ENCODE results near the gene CAPN3.

CAPN3 gene

GRCh38 chr15:42359985-42360384 lies 684 bp downstream of the CAPN3 start:
- no peak overlapping the region for H3K9ac ChIP-seq (ENCODE audit: low read length)
- peaks cover 3% of the 10 kb centered on the region for H3K36me3 ChIP-seq (replicated peaks; ENCODE audit: low read depth, low read length)
- H3K4me3 ChIP-seq (ENCODE audit: low read length) = no peak overlapping the region
- no peak overlapping the region for H2AFZ ChIP-seq (ENCODE audit: low read depth, low read length)
- no peak overlapping the region for H3K27ac ChIP-seq (ENCODE audit: low read length)
- no peaks in the 10 kb centered on the region for H3K27me3 ChIP-seq (ENCODE audit: low read depth, low read length)
- no peak for TF ChIP-seq EZH2phosphoT487 (IDR thresholded peaks at IDR 0.05; ENCODE audit: low read depth)
- TF ChIP-seq CTCF (IDR thresholded peaks at IDR 0.05; ENCODE audit: low read depth, low read length) = no peak
- H3K4me2 ChIP-seq (ENCODE audit: low read length) = no peak overlapping the region
- no peaks in the 10 kb centered on the region for H3K4me1 ChIP-seq (ENCODE audit: low read length)
- H3K79me2 ChIP-seq (ENCODE audit: low read length) = no peaks in the 10 kb centered on the region
- H4K20me1 ChIP-seq (ENCODE audit: insufficient read depth, low read length) = no peaks in the 10 kb centered on the region
- no peaks in the 10 kb centered on the region for H3K9me3 ChIP-seq (ENCODE audit: insufficient read depth, low read length)

GRCh38 chr15:42360535-42361112 lies 1.3 kb downstream of the CAPN3 start:
- TF ChIP-seq CTCF (IDR thresholded peaks at IDR 0.05; ENCODE audit: low read depth, low read length) (no peak), EZH2phosphoT487 (IDR thresholded peaks at IDR 0.05; ENCODE audit: low read depth) (no peak)
- Histone ChIP-seq H3K4me3 (ENCODE audit: low read length) (no peak overlapping the region), H3K27me3 (ENCODE audit: low read depth, low read length) (no peaks in the 10 kb centered on the region), H3K79me2 (ENCODE audit: low read length) (no peaks in the 10 kb centered on the region), H3K4me2 (ENCODE audit: low read length) (no peak overlapping the region), H3K9ac (ENCODE audit: low read length) (no peak overlapping the region), H3K9me3 (ENCODE audit: insufficient read depth, low read length) (no peaks in the 10 kb centered on the region), H2AFZ (ENCODE audit: low read depth, low read length) (no peak overlapping the region), H3K36me3 (replicated peaks; ENCODE audit: low read depth, low read length) (peaks cover 3% of the 10 kb centered on the region), H3K27ac (ENCODE audit: low read length) (no peak overlapping the region), H4K20me1 (ENCODE audit: insufficient read depth, low read length) (no peaks in the 10 kb centered on the region), H3K4me1 (ENCODE audit: low read length) (no peaks in the 10 kb centered on the region)

GRCh38 chr15:42363487-42363886 lies 4.2 kb downstream of the CAPN3 start:
- Histone ChIP-seq H3K79me2 (ENCODE audit: low read length) (no peaks in the 10 kb centered on the region), H3K4me3 (ENCODE audit: low read length) (no peak overlapping the region), H3K27me3 (ENCODE audit: low read depth, low read length) (no peaks in the 10 kb centered on the region), H2AFZ (ENCODE audit: low read depth, low read length) (no peak overlapping the region), H3K9ac (ENCODE audit: low read length) (no peak overlapping the region), H3K27ac (ENCODE audit: low read length) (no peak overlapping the region), H3K4me2 (ENCODE audit: low read length) (no peak overlapping the region), H3K36me3 (replicated peaks; ENCODE audit: low read depth, low read length) (no peaks in the 10 kb centered on the region), H3K4me1 (ENCODE audit: low read length) (no peaks in the 10 kb centered on the region), H4K20me1 (ENCODE audit: insufficient read depth, low read length) (no peaks in the 10 kb centered on the region), H3K9me3 (ENCODE audit: insufficient read depth, low read length) (no peaks in the 10 kb centered on the region)
- no peak for TF ChIP-seq EZH2phosphoT487 (IDR thresholded peaks at IDR 0.05; ENCODE audit: low read depth)
- TF ChIP-seq CTCF (IDR thresholded peaks at IDR 0.05; ENCODE audit: low read depth, low read length) = no peak

GRCh38 chr15:42363942-42364341 lies 4.6 kb downstream of the CAPN3 start:
- Histone ChIP-seq H3K27ac (ENCODE audit: low read length) (no peak overlapping the region), H4K20me1 (ENCODE audit: insufficient read depth, low read length) (no peaks in the 10 kb centered on the region), H3K4me2 (ENCODE audit: low read length) (no peak overlapping the region), H2AFZ (ENCODE audit: low read depth, low read length) (no peak overlapping the region), H3K27me3 (ENCODE audit: low read depth, low read length) (no peaks in the 10 kb centered on the region), H3K4me3 (ENCODE audit: low read length) (no peak overlapping the region), H3K9ac (ENCODE audit: low read length) (no peak overlapping the region), H3K9me3 (ENCODE audit: insufficient read depth, low read length) (no peaks in the 10 kb centered on the region), H3K79me2 (ENCODE audit: low read length) (no peaks in the 10 kb centered on the region), H3K4me1 (ENCODE audit: low read length) (no peaks in the 10 kb centered on the region), H3K36me3 (replicated peaks; ENCODE audit: low read depth, low read length) (no peaks in the 10 kb centered on the region)
- TF ChIP-seq EZH2phosphoT487 (IDR thresholded peaks at IDR 0.05; ENCODE audit: low read depth) (no peak), CTCF (IDR thresholded peaks at IDR 0.05; ENCODE audit: low read depth, low read length) (no peak)
